Hepatocyte (in vitro differentiated cells): ENCODE results near the gene AAK1. TPM values are rescaled to one million over a fixed set of nuclear protein-coding genes. Genes with fewer than 3 reads are reported as not detected.
"Not testable (repeated sequence)": the region's sequence is repeated elsewhere in the genome, so short reads cannot be mapped to it uniquely, and the experiment has no call there.

ENCODE experiments used
- DNase-seq: peaks from one replicate; pipeline ENCODE4 v3.0.0-alpha.2; 2016; ENCODE audit warnings: low spot score
- H2AFZ ChIP-seq: fragments of 200-600 bp; sonication (generic); 2 replicates; pipeline ENCODE4 v1.6.0; 2016; ENCODE audit warnings: antibody characterized with exemption, mild to moderate bottlenecking
- H3K27ac ChIP-seq: fragments of 200-600 bp; sonication (generic); 2 replicates; pipeline ENCODE4 v1.5.1; 2016; ENCODE audit warnings: mild to moderate bottlenecking
- H3K27me3 ChIP-seq: fragments of 200-600 bp; sonication (generic); 2 replicates; pipeline ENCODE4 v1.6.1; 2016
- H3K36me3 ChIP-seq: fragments of 200-600 bp; sonication (generic); replicated peaks from 2 replicates; pipeline ENCODE4 v1.5.1; 2016; ENCODE audit warnings: low read depth; ENCODE audit not compliant: insufficient read depth
- H3K4me1 ChIP-seq: fragments of 200-600 bp; sonication (generic); 2 replicates; pipeline ENCODE4 v1.5.1; 2016; ENCODE audit warnings: mild to moderate bottlenecking, moderate library complexity; ENCODE audit not compliant: insufficient read depth
- H3K4me2 ChIP-seq: fragments of 200-600 bp; sonication (generic); 2 replicates; pipeline ENCODE4 v1.6.0; 2016
- H3K4me3 ChIP-seq: fragments of 200-600 bp; sonication (generic); 2 replicates; pipeline ENCODE4 v1.5.1; 2016; ENCODE audit warnings: mild to moderate bottlenecking
- H3K79me2 ChIP-seq: fragments of 200-600 bp; sonication (generic); 2 replicates; pipeline ENCODE4 v1.6.0; 2017; ENCODE audit warnings: mild to moderate bottlenecking
- H3K9me2 ChIP-seq: fragments of 200-600 bp; sonication (generic); replicated peaks from 2 replicates; pipeline ENCODE4 v1.6.0; 2017; ENCODE audit warnings: mild to moderate bottlenecking; ENCODE audit not compliant: insufficient read depth
- H3K9me3 ChIP-seq: fragments of 200-600 bp; sonication (generic); 2 replicates; pipeline ENCODE4 v1.5.1; 2016; ENCODE audit warnings: low read depth, mild to moderate bottlenecking
- H4K20me1 ChIP-seq: fragments of 200-600 bp; sonication (generic); 2 replicates; pipeline ENCODE4 v1.6.0; 2016; ENCODE audit warnings: mild to moderate bottlenecking; ENCODE audit not compliant: insufficient read depth, poor library complexity, severe bottlenecking
- EZH2 ChIP-seq: fragments of 200-600 bp; sonication (generic); IDR thresholded peaks from 2 replicates; pipeline ENCODE4 v1.6.1; 2016; ENCODE audit warnings: antibody characterized with exemption, mild to moderate bottlenecking, borderline replicate concordance
- EZH2phosphoT487 ChIP-seq: fragments of 200-600 bp; sonication (generic); IDR thresholded peaks from one replicate; pipeline ENCODE4 v1.6.1; 2018; ENCODE audit warnings: antibody characterized with exemption, mild to moderate bottlenecking, low read depth, moderate library complexity; ENCODE audit not compliant: unreplicated experiment, severe bottlenecking
- WGBS: methylation state at CpG from one replicate; pipeline ENCODE4 v1.1.6; 2016; ENCODE audit warnings: low lambda C conversion rate; ENCODE audit errors: missing lambda C conversion rate; 5-methylcytosine and 5-hydroxymethylcytosine counted together
- polyA plus RNA-seq: library from polyadenylated mRNA; unstranded; fragments of >200 nt; fragmentation: Nextera tagmentation; extraction: Ambion mirVana; gene quantifications from 2 replicates; pipeline ENCODE4 v1.2.1, GENCODE V29; 2016
- total RNA-seq: library from RNA; depleted of rRNA; stranded (reverse); fragments of >200 nt; gene quantifications from 2 replicates; pipeline ENCODE4 v1.2.3, GENCODE V29; 2014
- TF ChIP-seq, protein P1 (sequence below): fragments of 200-600 bp; sonication (generic); IDR thresholded peaks from 2 replicates; pipeline ENCODE4 v1.5.1; 2016; ENCODE audit warnings: antibody characterized with exemption, mild to moderate bottlenecking; ENCODE audit not compliant: poor library complexity

AAK1 gene
- total and polyA plus RNA-seq, 2 experiments from 2014 or later, result 30.1 to 30.8 TPM

DNA sequence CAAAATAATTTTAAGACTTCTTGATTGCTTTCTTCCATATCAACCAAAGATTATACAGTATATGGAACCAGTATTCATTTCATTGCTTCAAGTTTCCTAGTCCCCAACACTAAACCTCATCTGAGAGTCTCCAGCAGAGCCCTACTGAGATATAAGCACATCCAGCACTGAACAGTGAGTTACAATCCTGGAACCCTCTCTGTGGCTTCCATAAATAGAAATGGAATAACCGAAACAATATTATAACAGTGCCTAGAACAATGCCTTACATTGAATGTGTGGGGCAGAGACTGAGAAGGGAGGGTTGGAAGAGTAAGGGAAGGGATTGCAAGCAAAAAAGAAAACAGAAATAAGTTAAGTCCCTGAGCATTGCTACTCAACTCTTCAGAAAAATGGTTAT lies 18.9 kb downstream of the AAK1 start:
- no peak for DNase-seq
- WGBS, result 78% methylated on average over 1 of the region's 1 CpG
- Histone ChIP-seq H3K79me2 (peaks cover 98% of the 10 kb centered on the region), H3K9me3 (no peaks in the 10 kb centered on the region), H2AFZ (no peak overlapping the region), H3K4me3 (no peak overlapping the region), H4K20me1 (no peaks in the 10 kb centered on the region), H3K27ac (peak overlapping the region; percentile 69), H3K36me3 (no peaks in the 10 kb centered on the region), H3K4me2 (peak overlapping the region; percentile 8), H3K27me3 (no peaks in the 10 kb centered on the region), H3K4me1 (no peaks in the 10 kb centered on the region), H3K9me2 (no peaks in the 10 kb centered on the region)
- TF ChIP-seq EZH2, result no peak
- TF ChIP-seq EZH2phosphoT487, result no peak
- TF ChIP-seq, protein P1, sequence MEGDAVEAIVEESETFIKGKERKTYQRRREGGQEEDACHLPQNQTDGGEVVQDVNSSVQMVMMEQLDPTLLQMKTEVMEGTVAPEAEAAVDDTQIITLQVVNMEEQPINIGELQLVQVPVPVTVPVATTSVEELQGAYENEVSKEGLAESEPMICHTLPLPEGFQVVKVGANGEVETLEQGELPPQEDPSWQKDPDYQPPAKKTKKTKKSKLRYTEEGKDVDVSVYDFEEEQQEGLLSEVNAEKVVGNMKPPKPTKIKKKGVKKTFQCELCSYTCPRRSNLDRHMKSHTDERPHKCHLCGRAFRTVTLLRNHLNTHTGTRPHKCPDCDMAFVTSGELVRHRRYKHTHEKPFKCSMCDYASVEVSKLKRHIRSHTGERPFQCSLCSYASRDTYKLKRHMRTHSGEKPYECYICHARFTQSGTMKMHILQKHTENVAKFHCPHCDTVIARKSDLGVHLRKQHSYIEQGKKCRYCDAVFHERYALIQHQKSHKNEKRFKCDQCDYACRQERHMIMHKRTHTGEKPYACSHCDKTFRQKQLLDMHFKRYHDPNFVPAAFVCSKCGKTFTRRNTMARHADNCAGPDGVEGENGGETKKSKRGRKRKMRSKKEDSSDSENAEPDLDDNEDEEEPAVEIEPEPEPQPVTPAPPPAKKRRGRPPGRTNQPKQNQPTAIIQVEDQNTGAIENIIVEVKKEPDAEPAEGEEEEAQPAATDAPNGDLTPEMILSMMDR, result no peak

DNA sequence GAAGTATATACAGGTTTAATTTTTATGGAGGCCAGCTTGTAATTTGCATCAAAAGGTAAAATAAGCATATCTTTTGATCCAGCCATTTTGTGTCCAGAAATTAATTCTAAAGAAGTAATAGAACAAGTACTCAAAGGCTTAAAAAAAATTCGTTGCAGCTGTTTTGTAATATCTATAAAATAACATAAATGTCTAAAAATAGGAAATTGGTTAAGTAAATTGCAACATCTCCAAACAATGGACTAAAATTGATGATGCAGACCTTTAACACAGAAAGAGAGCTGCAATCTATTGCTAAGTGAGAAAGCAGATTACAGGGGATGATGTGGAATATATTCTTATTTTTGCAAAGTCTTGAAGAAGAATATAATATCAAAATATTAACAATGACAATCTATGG lies 19.4 kb downstream of the AAK1 start:
- no peak overlapping the region for H2AFZ ChIP-seq
- 72% methylated on average over 1 of the region's 1 CpG for WGBS
- peaks cover 98% of the 10 kb centered on the region for H3K79me2 ChIP-seq
- H3K4me3 ChIP-seq, result no peak overlapping the region
- H3K4me2 ChIP-seq, result no peak overlapping the region
- TF ChIP-seq EZH2, result no peak
- no peak for TF ChIP-seq EZH2phosphoT487
- TF ChIP-seq, protein P1, result no peak
- no peak overlapping the region for H3K27ac ChIP-seq
- H3K4me1 ChIP-seq, result no peaks in the 10 kb centered on the region
- H3K9me2 ChIP-seq, result no peaks in the 10 kb centered on the region
- H3K27me3 ChIP-seq, result no peaks in the 10 kb centered on the region
- H3K9me3 ChIP-seq, result no peaks in the 10 kb centered on the region
- peaks cover 2% of the 10 kb centered on the region for H4K20me1 ChIP-seq
- no peaks in the 10 kb centered on the region for H3K36me3 ChIP-seq
- DNase-seq, result no peak

DNA sequence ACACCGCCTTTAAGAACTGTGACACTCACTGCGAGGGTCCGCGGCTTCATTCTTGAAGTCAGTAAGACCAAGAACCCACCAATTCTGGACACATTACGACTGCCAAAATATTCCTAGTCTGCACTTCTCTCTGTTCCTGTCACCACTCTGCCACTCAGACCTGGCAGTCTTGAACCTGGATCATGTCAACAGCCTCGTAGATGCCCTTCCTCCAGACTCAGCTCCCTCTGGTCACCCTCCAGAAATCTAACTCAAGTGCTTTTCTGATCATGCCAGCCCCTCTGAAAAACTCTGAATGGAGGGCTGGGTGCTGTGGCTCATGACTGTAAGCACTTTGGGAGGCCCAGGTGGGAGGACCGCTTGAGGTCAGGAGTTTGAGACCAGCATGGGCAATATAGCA lies 20.3 kb downstream of the AAK1 start:
- H3K9me3 ChIP-seq, result no peaks in the 10 kb centered on the region
- no peak for DNase-seq
- H3K9me2 ChIP-seq, result no peaks in the 10 kb centered on the region
- H3K36me3 ChIP-seq, result no peaks in the 10 kb centered on the region
- no peaks in the 10 kb centered on the region for H3K4me1 ChIP-seq
- H3K27me3 ChIP-seq, result no peaks in the 10 kb centered on the region
- peaks cover 98% of the 10 kb centered on the region for H3K79me2 ChIP-seq
- WGBS, result 89% methylated on average over 7 of the region's 7 CpGs
- peaks cover 9% of the 10 kb centered on the region for H4K20me1 ChIP-seq
- H3K27ac ChIP-seq, result no peak overlapping the region
- TF ChIP-seq, protein P1, result no peak
- TF ChIP-seq EZH2 (no peak), EZH2phosphoT487 (no peak)
- no peak overlapping the region for H3K4me2 ChIP-seq
- no peak overlapping the region for H3K4me3 ChIP-seq
- no peak overlapping the region for H2AFZ ChIP-seq

DNA sequence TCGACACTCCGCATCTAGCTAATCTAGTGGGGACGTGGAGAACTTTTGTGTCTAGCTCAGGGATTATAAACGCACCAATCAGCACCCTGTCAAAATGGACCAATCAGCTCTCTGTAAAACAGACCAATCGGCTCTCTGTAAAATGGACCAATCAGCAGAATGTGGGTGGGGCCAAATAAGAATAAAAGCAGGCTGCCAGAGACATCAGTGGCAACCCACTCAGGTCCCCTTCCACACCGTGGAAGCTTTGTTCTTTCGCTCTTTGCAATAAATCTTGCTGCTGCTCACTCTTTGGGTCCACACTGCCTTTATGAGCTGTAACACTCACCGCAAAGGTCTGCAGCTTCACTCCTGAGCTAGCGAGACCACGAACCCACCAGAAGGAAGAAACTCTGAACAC lies 20.7 kb downstream of the AAK1 start:
- not testable (repeated sequence) for H3K27me3 ChIP-seq, H3K4me1 ChIP-seq, H3K4me3 ChIP-seq, H3K36me3 ChIP-seq, H3K27ac ChIP-seq, H2AFZ ChIP-seq, H3K9me3 ChIP-seq, H4K20me1 ChIP-seq, H3K4me2 ChIP-seq, H3K9me2 ChIP-seq, DNase-seq
- peaks cover 96% of the 10 kb centered on the region for H3K79me2 ChIP-seq
- 93% methylated on average over 10 of the region's 10 CpGs for whole genome bisulfite sequencing

DNA sequence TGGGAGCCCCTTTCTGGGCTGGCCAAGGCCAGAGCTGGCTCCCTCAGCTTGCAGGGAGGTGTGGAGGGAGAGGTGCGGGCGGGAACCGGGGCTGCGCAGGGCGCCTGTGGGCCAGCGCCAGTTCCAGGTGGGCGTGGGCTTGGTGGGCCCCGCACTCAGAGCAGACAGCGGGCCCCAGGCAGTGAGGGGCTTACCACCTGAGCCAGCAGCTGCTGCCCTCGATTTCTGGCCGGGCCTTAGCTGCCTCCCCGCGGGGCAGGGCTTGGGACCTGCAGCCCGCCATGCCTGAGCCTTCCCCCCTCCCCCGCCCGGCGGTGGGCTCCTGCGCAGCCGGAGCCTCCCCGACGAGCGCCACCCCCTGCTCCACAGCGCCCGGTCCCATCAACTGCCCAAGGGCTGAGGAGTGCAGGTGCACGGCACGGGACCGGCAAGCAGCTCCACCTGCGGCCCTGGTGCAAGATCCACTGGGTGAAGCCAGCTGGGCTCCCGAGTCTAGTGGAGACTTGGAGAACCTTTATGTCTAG lies 21.5 kb downstream of the AAK1 start:
- not testable (repeated sequence) for H3K9me3 ChIP-seq, H3K4me3 ChIP-seq, H3K36me3 ChIP-seq, H3K9me2 ChIP-seq, H3K4me2 ChIP-seq, H3K27me3 ChIP-seq, H3K4me1 ChIP-seq, H2AFZ ChIP-seq, H3K27ac ChIP-seq, DNase-seq
- H4K20me1 ChIP-seq, result peaks cover 15% of the 10 kb centered on the region
- over 99% methylated on average over 16 of the region's 29 CpGs for WGBS
- peaks cover 96% of the 10 kb centered on the region for H3K79me2 ChIP-seq
